Spleen (tissue), 11 donors: ENCODE results near the gene DAO. TPM values are rescaled to one million over a fixed set of nuclear protein-coding genes. Genes with fewer than 3 reads are reported as not detected.
"Not testable (repeated sequence)": the region's sequence is repeated elsewhere in the genome, so short reads cannot be mapped to it uniquely, and the experiment has no call there.

Experiments used
- DNase-seq: peaks from one replicate; pipeline ENCODE4 v3.0.0-alpha.2; 2020
- H3K27ac ChIP-seq, 8 donors: fragments of 200-600 bp; sonication (generic) in 7 of 8; 1 replicate in 4 of 8; 2 replicates in 4 of 8; pipeline versions ENCODE4 v1.5.0 to v1.8.0; 2016 to 2021; ENCODE audit warnings: inconsistent platforms in 4 of 8, mild to moderate bottlenecking in 4 of 8, moderate library complexity in 1 of 8
- H3K27me3 ChIP-seq, 7 donors: fragments of 200-600 bp; sonication (generic) in 6 of 7; replicated peaks in 1 of 7; 1 replicate in 4 of 7; 2 replicates in 3 of 7; pipeline versions ENCODE4 v1.5.0 to v1.8.0; 2016 to 2021; ENCODE audit warnings: inconsistent platforms in 3 of 7, mild to moderate bottlenecking in 1 of 7
- H3K36me3 ChIP-seq, 6 donors: fragments of 200-600 bp; sonication (generic) in 5 of 6; 1 replicate in 4 of 6; 2 replicates in 2 of 6; pipeline versions ENCODE4 v1.5.0 to v1.8.0; 2016 to 2021; ENCODE audit warnings: inconsistent platforms in 2 of 6
- H3K4me1 ChIP-seq, 6 donors: fragments of 200-600 bp; sonication (generic) in 5 of 6; 1 replicate in 3 of 6; 2 replicates in 3 of 6; pipeline versions ENCODE4 v1.5.0 to v1.8.0; 2016 to 2021; ENCODE audit warnings: inconsistent platforms in 3 of 6
- H3K4me3 ChIP-seq, 8 donors: fragments of 200-600 bp; sonication (generic) in 7 of 8; 1 replicate in 4 of 8; 2 replicates in 4 of 8; pipeline versions ENCODE4 v1.5.0 to v1.8.0; 2016 to 2021; ENCODE audit warnings: inconsistent platforms in 4 of 8, mild to moderate bottlenecking in 4 of 8, moderate library complexity in 2 of 8
- H3K9me3 ChIP-seq, 8 donors: fragments of 200-600 bp; sonication (generic) in 7 of 8; 1 replicate in 4 of 8; 2 replicates in 4 of 8; pipeline versions ENCODE4 v1.5.0 to v1.8.0; 2016 to 2021; ENCODE audit warnings: inconsistent platforms in 4 of 8
- POLR2A ChIP-seq, 3 donors: fragments of 450-650 bp; IDR thresholded peaks; one replicate each; pipeline ENCODE4 v1.5.1; 2017; ENCODE audit warnings: antibody characterized with exemption in 3 of 3, mild to moderate bottlenecking in 1 of 3
- POLR2AphosphoS5 ChIP-seq, 3 donors: sonication (generic); formaldehyde crosslinking; IDR thresholded peaks; one replicate each; pipeline ENCODE4 v1.5.1; 2017; ENCODE audit warnings: antibody characterized with exemption in 3 of 3
- WGBS, 5 donors: extraction: QIAGEN DNeasy Blood & Tissue Kit in 3 of 5; methylation state at CpG; one replicate each; pipeline versions ENCODE4 v1.1.5 to v1.1.7; 2013 to 2018; 5-methylcytosine and 5-hydroxymethylcytosine counted together
- intact Hi-C: fragments of 100-400 bp; cut with DNase I; formaldehyde crosslinking; loops from one replicate; pipeline ENCODE4 v1.15.0; 2023; ENCODE audit warnings: low total_unique reads
- polyA plus RNA-seq, 3 donors: library from polyadenylated mRNA; stranded (reverse); fragments of 200-250 nt; gene quantifications; one replicate each; pipeline ENCODE4 v1.2.1, GENCODE V29; 2013
- total RNA-seq, 7 donors: library from RNA; depleted of rRNA in 3 of 7; stranded (reverse); fragments of >200 nt in 3 of 7; fragmentation: NEBNext Ultra II Directional in 4 of 7; extraction: Animal tissue kit (Norgen Biotek cat#: 25700) in 4 of 7; gene quantifications; one replicate each; pipeline versions ENCODE4 v1.1.0 to v1.2.1, GENCODE V29; 2016 to 2021
- TF ChIP-seq, protein P1 (sequence below), 11 experiments: fragments of 200-600 bp in 7 of 11; fragments of 450-650 bp in 4 of 11; sonication (generic) in 4 of 11; IDR thresholded peaks in 8 of 11; conservative IDR thresholded peaks in 3 of 11; 1 replicate in 7 of 11; 2 replicates in 4 of 11; pipeline versions ENCODE4 v1.4.0 to v1.8.0; 2016 to 2021; ENCODE audit warnings: antibody characterized with exemption in 11 of 11, inconsistent platforms in 4 of 11, mild to moderate bottlenecking in 1 of 11
- donor health status: healthy with polysubstance abuse.
- donor health status: DM: no; HTN: no; CAD: no; lungs with moderate emphysema.
- donor health status: DM: no; HTN: no; CAD: no.
- donor health status: Bipolar disorder and iron deficiency.
- donor health status: healthy.
- donor health status: DM: no; HTN: no; CAD: no.
- donor health status: DM: yes; HTN: yes; CAD: no.

DAO gene
- total and polyA plus RNA-seq, 10 donors = 0.42 TPM; not detected in 9

GRCh38 chr12:108856170-108856427, 23.8 kb upstream of the DAO start:
- H3K4me1 ChIP-seq = peaks cover 41 to 91% (median 81%) of the 10 kb centered on the region in 6 donors
- peak; percentile 76 for DNase-seq
- no peak for TF ChIP-seq POLR2AphosphoS5 (IDR thresholded peaks at IDR 0.05)
- no peak for TF ChIP-seq POLR2A (IDR thresholded peaks at IDR 0.05)
- TF ChIP-seq, protein P1, sequence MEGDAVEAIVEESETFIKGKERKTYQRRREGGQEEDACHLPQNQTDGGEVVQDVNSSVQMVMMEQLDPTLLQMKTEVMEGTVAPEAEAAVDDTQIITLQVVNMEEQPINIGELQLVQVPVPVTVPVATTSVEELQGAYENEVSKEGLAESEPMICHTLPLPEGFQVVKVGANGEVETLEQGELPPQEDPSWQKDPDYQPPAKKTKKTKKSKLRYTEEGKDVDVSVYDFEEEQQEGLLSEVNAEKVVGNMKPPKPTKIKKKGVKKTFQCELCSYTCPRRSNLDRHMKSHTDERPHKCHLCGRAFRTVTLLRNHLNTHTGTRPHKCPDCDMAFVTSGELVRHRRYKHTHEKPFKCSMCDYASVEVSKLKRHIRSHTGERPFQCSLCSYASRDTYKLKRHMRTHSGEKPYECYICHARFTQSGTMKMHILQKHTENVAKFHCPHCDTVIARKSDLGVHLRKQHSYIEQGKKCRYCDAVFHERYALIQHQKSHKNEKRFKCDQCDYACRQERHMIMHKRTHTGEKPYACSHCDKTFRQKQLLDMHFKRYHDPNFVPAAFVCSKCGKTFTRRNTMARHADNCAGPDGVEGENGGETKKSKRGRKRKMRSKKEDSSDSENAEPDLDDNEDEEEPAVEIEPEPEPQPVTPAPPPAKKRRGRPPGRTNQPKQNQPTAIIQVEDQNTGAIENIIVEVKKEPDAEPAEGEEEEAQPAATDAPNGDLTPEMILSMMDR (IDR thresholded peaks at IDR 0.05 in 8 of 11, conservative IDR thresholded peaks at IDR 0.05 in 3 of 11) = no peak
- WGBS, 5 donors = 33 to 63% (median 44%) methylated on average over 4 to 6 of the region's 6 CpGs
- peaks cover 0 to 4% (median 0%) of the 10 kb centered on the region in 8 donors for H3K9me3 ChIP-seq
- H3K27me3 ChIP-seq = no peaks in the 10 kb centered on the region
- intact Hi-C loops = no loop called here
- peak overlapping the region; percentile 60 to 90 (median 66) for H3K4me3 ChIP-seq
- H3K36me3 ChIP-seq = peaks cover 0 to 16% (median 0%) of the 10 kb centered on the region in 6 donors
- H3K27ac ChIP-seq = peak overlapping the region; percentile 72 to 95 (median 90)

- peak overlapping the region; percentile 60 to 90 (median 66) for H3K4me3 ChIP-seq
- 5 to 19% (median 9%) methylated on average over 19 to 24 of the region's 24 CpGs for WGBS, 5 donors
- H3K27ac ChIP-seq = peak overlapping the region; percentile 72 to 95 (median 90)
- peaks cover 0 to 4% (median 0%) of the 10 kb centered on the region in 8 donors for H3K9me3 ChIP-seq
- peaks cover 0 to 15% (median 0%) of the 10 kb centered on the region in 6 donors for H3K36me3 ChIP-seq
- TF ChIP-seq POLR2A (IDR thresholded peaks at IDR 0.05) = no peak
- peak; percentile 21 to 72 (median 67) for TF ChIP-seq POLR2AphosphoS5 (IDR thresholded peaks at IDR 0.05)
- TF ChIP-seq, protein P1 (IDR thresholded peaks at IDR 0.05 in 8 of 11, conservative IDR thresholded peaks at IDR 0.05 in 3 of 11) = no peak
- intact Hi-C loops = no loop called here
- peak; percentile 89 for DNase-seq
- H3K4me1 ChIP-seq = peaks cover 41 to 91% (median 81%) of the 10 kb centered on the region in 6 donors
- H3K27me3 ChIP-seq = no peaks in the 10 kb centered on the region
These were observed 23.3 kb upstream of the DAO start for GRCh38 chr12:108856428-108857157.

DNA sequence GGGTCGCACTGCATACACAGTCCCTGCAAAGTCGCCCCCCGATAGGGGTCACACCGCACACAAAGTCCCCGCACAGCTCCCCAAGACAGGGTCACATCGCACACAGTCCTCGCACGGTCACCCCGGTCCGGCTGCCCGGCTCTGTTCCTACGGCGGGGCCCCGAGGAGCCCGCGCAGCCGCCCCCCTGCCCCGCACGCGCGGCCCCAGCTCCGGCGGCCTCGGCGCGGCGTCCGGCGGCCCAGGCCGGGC, 22.8 kb upstream of the DAO start:
- H3K27ac ChIP-seq = peak overlapping the region; percentile 72 to 95 (median 90)
- no peak for DNase-seq
- WGBS, 5 donors = 0 to 2% (median 1%) methylated on average over 14 to 30 of the region's 30 CpGs
- peak overlapping the region; percentile 60 to 90 (median 66) for H3K4me3 ChIP-seq
- peaks cover 0 to 4% (median 0%) of the 10 kb centered on the region in 8 donors for H3K9me3 ChIP-seq
- H3K36me3 ChIP-seq = peaks cover 0 to 10% (median 0%) of the 10 kb centered on the region in 6 donors
- H3K4me1 ChIP-seq = peaks cover 44 to 91% (median 81%) of the 10 kb centered on the region in 6 donors
- intact Hi-C loops = no loop called here
- no peaks in the 10 kb centered on the region for H3K27me3 ChIP-seq
- TF ChIP-seq POLR2AphosphoS5 (IDR thresholded peaks at IDR 0.05) (no peak), POLR2A (IDR thresholded peaks at IDR 0.05) (no peak)
- TF ChIP-seq, protein P1 (IDR thresholded peaks at IDR 0.05 in 8 of 11, conservative IDR thresholded peaks at IDR 0.05 in 3 of 11) = no peak

GRCh38 chr12:108858311-108859074, 21.4 kb upstream of the DAO start:
- WGBS, 5 donors = 9 to 14% (median 11%) methylated on average over 18 of the region's 18 CpGs
- Histone ChIP-seq H3K27ac (peak overlapping the region in 7 of 8 donors; percentile 79 to 95 (median 93)), H3K4me3 (peak overlapping the region; percentile 34 to 90 (median 61)), H3K9me3 (peaks cover 0 to 4% (median 0%) of the 10 kb centered on the region in 8 donors), H3K27me3 (no peaks in the 10 kb centered on the region), H3K36me3 (no peaks in the 10 kb centered on the region), H3K4me1 (peaks cover 43 to 88% (median 74%) of the 10 kb centered on the region in 6 donors)
- intact Hi-C loops = no loop called here
- peak; percentile 81 for DNase-seq
- no peak for TF ChIP-seq POLR2A (IDR thresholded peaks at IDR 0.05)
- TF ChIP-seq, protein P1 (IDR thresholded peaks at IDR 0.05 in 8 of 11, conservative IDR thresholded peaks at IDR 0.05 in 3 of 11) = no peak

DNA sequence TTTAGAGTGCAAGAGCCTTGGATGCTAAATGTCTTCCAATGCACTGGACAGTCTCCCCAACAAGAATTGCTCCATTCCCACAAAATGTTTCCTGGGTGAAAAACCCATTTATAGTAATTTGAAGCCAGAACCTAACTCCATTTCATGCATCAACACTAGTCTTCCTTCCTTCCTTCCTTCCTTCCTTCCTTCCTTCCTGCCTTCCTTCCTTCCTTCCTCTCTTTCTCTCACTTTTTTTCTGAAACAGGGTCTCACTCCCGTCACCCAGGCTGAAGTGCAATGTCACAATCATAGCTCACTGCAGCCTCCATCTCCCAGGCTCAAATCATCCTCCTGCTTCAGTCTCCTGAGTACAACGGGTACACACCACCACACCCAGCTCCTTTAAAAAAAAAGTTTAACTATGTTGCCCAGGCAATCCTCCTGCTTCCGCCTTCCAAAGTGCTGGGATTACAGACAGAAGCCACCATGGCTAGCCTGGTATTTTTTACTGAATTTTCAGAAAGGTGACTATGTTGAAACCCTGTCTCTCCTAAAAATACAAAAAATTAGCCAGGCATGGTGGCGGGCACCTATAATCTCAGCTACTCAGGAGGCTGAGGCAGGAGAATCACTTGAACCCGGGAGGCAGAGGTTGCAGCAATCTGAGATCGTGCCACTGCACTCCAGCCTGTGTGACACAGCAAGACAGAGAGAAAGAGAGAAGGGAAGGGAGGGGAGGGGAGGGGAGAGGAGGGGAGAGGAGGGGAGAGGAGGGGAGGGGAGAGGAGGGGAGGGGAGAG, 20.6 kb upstream of the DAO start:
- H3K4me1 ChIP-seq = peaks cover 35 to 79% (median 66%) of the 10 kb centered on the region in 6 donors
- 38 to 49% (median 42%) methylated on average over 6 of the region's 6 CpGs for WGBS, 5 donors
- H3K36me3 ChIP-seq, H3K9me3 ChIP-seq, intact Hi-C loops, H3K27me3 ChIP-seq: not testable (repeated sequence)
- H3K4me3 ChIP-seq = peak overlapping the region in 2 of 8 donors; percentile 66 to 90
- peak; percentile 61 for DNase-seq
- peak overlapping the region in 3 of 8 donors; percentile 14 to 95 (median 93) for H3K27ac ChIP-seq
